PC-3 (cell line): ENCODE results near the gene FOXD4L1.
"Not testable (repeated sequence)": the region's sequence is repeated elsewhere in the genome, so short reads cannot be mapped to it uniquely, and the experiment has no call there.

Experiments used
- CTCF ChIP-seq: fragments of 300-600 bp; sonication (generic); conservative IDR thresholded peaks from 2 replicates; pipeline ENCODE4 v1.5.1; 2017; ENCODE audit warnings: antibody characterized with exemption, low read depth, mild to moderate bottlenecking, low read length
- EZH2 ChIP-seq: fragments of 300-600 bp; sonication (generic); IDR thresholded peaks from one replicate; pipeline ENCODE4 v1.6.1; 2017; ENCODE audit warnings: antibody characterized with exemption, mild to moderate bottlenecking, low read length; ENCODE audit not compliant: unreplicated experiment

DNA sequence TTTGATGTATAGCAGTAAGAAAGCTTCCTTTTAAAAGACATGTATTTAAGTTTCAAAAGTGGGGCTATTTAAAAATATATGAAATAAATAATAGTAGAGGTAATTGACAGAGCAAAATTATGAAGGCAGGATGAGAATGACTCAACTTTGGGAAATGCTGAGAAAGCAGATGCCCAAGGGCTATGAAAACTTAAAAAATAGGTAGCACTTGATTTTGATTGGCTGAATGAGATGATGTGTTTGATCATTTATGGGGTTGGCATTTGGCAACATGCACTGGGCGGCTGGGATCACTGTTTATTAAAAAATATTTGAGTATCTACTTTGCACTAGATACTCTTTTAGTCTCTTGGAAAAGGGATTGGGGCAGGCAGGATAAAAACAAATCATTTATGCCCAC, 26.5 kb downstream of the FOXD4L1 start:
- not testable (repeated sequence) for TF ChIP-seq CTCF, EZH2
